K562 (cell line): ENCODE data around the gene BTBD1. TPM values are rescaled to one million over a fixed set of nuclear protein-coding genes. Genes with fewer than 3 reads are reported as not detected.

Experiments used
- EP300 ChIP-seq: IDR thresholded peaks from 2 replicates; pipeline ENCODE4 v1.6.1; 2012; ENCODE audit warnings: low read length, improper control_type of control experiment
- FOS ChIP-seq: IDR thresholded peaks from 3 replicates; pipeline ENCODE4 v1.6.1; 2011; ENCODE audit not compliant: insufficient read length; ENCODE audit errors: extremely low read depth
- HDAC1 ChIP-seq, 2 experiments: fragments of 450-650 bp; IDR thresholded peaks; 2 replicates each; pipeline ENCODE4 v1.6.1; 2016 to 2017; ENCODE audit warnings: inconsistent platforms in 1 of 2, mild to moderate bottlenecking in 1 of 2, moderate library complexity in 1 of 2
- HMGN3 ChIP-seq: IDR thresholded peaks from 2 replicates; pipeline ENCODE4 v1.6.1; 2011; ENCODE audit warnings: borderline replicate concordance, low read depth, mild to moderate bottlenecking, mixed read lengths, low read length; ENCODE audit not compliant: insufficient read length; ENCODE audit errors: extremely low read depth
- RB1 ChIP-seq: fragments of 450-650 bp; IDR thresholded peaks from 2 replicates; pipeline ENCODE4 v1.6.1; 2017; ENCODE audit warnings: low read depth, mild to moderate bottlenecking
- SIN3B ChIP-seq: fragments of 450-650 bp; IDR thresholded peaks from 2 replicates; pipeline ENCODE4 v1.6.1; 2017; ENCODE audit warnings: low read depth, mild to moderate bottlenecking, moderate library complexity
- ZKSCAN1 ChIP-seq: fragments of 150-350 bp; IDR thresholded peaks from 2 replicates; pipeline ENCODE4 v1.6.1; 2016; ENCODE audit warnings: low read depth, low read length
- polyA plus RNA-seq, 8 experiments: library from polyadenylated mRNA; depleted of rRNA in 4 of 8; stranded (reverse) in 5 of 8; unstranded in 3 of 8; fragments of >200 nt; fragmentation: Nextera tagmentation in 2 of 8; fragmentation: Illumina TruSeq in 1 of 8; extraction: Ambion mirVana in 2 of 8; extraction: Trizol in 1 of 8; gene quantifications; 2 replicates each; pipeline versions ENCODE4 v1.2.1 to v1.2.3, GENCODE V29; 2011 to 2014; ENCODE audit warnings: inconsistent platforms in 1 of 8, missing spikeins in 1 of 8
- total RNA-seq, 7 experiments: library from RNA; depleted of rRNA in 6 of 7; stranded (reverse); fragments of >200 nt in 6 of 7; fragmentation: Illumina TruSeq in 2 of 7; extraction: Trizol in 2 of 7; gene quantifications; 2 replicates each; pipeline versions ENCODE4 v1.2.1 to v1.2.3, GENCODE V29; 2011 to 2021; ENCODE audit warnings: low replicate concordance in 1 of 7
- TF ChIP-seq, protein P1 (sequence below): fragments of 450-650 bp; IDR thresholded peaks from 2 replicates; pipeline ENCODE4 v1.6.1; 2016; ENCODE audit warnings: mild to moderate bottlenecking, moderate library complexity
- TF ChIP-seq, protein P2 (sequence below), 2 experiments: fragments of 150-350 bp in 1 of 2; IDR thresholded peaks; 2 replicates each; pipeline ENCODE4 v1.6.1; 2012 to 2016; ENCODE audit warnings: low read depth in 2 of 2, low read length in 2 of 2, mild to moderate bottlenecking in 1 of 2, moderate library complexity in 1 of 2
- TF ChIP-seq, protein P3 (sequence below): sonication (generic); IDR thresholded peaks from 2 replicates; pipeline ENCODE4 v1.6.1; 2016

BTBD1 gene
- total and polyA plus RNA-seq, 9 of the 15 experiments (the other 6 are each of a cell fraction or from before 2014, with no cell fraction given) = 19.4 to 106 (median 90.4) TPM

DNA sequence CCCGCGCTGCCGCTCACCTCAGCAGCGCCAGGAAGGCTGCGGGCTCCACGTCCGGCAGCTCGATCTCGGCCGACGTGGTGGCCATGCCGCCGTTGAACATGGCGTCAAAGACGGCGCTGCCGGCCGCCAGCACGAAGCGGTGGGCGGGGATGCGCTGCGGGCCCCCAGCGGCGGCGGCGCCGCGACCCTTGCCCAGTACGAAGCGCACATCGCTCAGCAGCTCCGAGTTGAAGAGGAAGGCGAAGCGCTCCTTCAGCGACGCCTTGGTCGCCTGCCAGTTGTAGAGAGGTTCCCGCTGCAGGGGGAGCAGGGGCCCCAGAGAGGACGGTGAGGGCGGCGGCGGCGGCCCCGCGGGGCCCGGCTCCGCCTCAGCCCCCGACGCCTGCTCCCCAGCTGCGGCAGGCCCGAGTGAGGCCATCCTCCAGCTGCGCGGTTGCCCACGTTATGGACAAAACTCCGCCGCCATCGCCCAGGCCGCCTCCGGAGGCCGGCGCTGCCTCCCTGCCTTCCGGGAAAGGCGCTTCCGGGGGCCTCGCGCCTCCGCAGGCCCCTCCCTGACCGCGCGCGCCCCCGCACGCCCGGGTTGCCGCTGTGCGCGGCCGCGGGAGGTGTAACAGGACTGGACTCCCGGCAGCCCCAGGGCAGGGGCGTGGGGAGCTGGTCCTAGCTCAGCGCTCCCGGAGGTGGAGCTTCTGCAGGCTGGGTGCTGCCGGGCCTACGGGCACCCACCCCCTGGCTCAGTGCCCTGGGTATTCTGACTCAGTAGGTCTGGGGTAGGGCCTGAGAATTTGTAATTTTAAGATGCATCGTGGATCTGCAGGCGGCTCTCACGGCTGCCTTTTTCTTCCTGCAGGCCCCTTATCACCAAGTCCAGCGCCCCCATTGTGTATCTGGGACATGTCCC lies at the start of gene BTBD1 (continued):
- TF ChIP-seq, protein P1, sequence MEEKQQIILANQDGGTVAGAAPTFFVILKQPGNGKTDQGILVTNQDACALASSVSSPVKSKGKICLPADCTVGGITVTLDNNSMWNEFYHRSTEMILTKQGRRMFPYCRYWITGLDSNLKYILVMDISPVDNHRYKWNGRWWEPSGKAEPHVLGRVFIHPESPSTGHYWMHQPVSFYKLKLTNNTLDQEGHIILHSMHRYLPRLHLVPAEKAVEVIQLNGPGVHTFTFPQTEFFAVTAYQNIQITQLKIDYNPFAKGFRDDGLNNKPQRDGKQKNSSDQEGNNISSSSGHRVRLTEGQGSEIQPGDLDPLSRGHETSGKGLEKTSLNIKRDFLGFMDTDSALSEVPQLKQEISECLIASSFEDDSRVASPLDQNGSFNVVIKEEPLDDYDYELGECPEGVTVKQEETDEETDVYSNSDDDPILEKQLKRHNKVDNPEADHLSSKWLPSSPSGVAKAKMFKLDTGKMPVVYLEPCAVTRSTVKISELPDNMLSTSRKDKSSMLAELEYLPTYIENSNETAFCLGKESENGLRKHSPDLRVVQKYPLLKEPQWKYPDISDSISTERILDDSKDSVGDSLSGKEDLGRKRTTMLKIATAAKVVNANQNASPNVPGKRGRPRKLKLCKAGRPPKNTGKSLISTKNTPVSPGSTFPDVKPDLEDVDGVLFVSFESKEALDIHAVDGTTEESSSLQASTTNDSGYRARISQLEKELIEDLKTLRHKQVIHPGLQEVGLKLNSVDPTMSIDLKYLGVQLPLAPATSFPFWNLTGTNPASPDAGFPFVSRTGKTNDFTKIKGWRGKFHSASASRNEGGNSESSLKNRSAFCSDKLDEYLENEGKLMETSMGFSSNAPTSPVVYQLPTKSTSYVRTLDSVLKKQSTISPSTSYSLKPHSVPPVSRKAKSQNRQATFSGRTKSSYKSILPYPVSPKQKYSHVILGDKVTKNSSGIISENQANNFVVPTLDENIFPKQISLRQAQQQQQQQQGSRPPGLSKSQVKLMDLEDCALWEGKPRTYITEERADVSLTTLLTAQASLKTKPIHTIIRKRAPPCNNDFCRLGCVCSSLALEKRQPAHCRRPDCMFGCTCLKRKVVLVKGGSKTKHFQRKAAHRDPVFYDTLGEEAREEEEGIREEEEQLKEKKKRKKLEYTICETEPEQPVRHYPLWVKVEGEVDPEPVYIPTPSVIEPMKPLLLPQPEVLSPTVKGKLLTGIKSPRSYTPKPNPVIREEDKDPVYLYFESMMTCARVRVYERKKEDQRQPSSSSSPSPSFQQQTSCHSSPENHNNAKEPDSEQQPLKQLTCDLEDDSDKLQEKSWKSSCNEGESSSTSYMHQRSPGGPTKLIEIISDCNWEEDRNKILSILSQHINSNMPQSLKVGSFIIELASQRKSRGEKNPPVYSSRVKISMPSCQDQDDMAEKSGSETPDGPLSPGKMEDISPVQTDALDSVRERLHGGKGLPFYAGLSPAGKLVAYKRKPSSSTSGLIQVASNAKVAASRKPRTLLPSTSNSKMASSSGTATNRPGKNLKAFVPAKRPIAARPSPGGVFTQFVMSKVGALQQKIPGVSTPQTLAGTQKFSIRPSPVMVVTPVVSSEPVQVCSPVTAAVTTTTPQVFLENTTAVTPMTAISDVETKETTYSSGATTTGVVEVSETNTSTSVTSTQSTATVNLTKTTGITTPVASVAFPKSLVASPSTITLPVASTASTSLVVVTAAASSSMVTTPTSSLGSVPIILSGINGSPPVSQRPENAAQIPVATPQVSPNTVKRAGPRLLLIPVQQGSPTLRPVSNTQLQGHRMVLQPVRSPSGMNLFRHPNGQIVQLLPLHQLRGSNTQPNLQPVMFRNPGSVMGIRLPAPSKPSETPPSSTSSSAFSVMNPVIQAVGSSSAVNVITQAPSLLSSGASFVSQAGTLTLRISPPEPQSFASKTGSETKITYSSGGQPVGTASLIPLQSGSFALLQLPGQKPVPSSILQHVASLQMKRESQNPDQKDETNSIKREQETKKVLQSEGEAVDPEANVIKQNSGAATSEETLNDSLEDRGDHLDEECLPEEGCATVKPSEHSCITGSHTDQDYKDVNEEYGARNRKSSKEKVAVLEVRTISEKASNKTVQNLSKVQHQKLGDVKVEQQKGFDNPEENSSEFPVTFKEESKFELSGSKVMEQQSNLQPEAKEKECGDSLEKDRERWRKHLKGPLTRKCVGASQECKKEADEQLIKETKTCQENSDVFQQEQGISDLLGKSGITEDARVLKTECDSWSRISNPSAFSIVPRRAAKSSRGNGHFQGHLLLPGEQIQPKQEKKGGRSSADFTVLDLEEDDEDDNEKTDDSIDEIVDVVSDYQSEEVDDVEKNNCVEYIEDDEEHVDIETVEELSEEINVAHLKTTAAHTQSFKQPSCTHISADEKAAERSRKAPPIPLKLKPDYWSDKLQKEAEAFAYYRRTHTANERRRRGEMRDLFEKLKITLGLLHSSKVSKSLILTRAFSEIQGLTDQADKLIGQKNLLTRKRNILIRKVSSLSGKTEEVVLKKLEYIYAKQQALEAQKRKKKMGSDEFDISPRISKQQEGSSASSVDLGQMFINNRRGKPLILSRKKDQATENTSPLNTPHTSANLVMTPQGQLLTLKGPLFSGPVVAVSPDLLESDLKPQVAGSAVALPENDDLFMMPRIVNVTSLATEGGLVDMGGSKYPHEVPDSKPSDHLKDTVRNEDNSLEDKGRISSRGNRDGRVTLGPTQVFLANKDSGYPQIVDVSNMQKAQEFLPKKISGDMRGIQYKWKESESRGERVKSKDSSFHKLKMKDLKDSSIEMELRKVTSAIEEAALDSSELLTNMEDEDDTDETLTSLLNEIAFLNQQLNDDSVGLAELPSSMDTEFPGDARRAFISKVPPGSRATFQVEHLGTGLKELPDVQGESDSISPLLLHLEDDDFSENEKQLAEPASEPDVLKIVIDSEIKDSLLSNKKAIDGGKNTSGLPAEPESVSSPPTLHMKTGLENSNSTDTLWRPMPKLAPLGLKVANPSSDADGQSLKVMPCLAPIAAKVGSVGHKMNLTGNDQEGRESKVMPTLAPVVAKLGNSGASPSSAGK = peak; percentile 35; the same call in 1 of the 2 replicates
- no peak for TF ChIP-seq EP300
- peak; percentile 39; the same call in 1 of the 2 replicates for TF ChIP-seq SIN3B
- no peak for TF ChIP-seq FOS
- TF ChIP-seq HMGN3 = peak; percentile 90
- TF ChIP-seq, protein P2, sequence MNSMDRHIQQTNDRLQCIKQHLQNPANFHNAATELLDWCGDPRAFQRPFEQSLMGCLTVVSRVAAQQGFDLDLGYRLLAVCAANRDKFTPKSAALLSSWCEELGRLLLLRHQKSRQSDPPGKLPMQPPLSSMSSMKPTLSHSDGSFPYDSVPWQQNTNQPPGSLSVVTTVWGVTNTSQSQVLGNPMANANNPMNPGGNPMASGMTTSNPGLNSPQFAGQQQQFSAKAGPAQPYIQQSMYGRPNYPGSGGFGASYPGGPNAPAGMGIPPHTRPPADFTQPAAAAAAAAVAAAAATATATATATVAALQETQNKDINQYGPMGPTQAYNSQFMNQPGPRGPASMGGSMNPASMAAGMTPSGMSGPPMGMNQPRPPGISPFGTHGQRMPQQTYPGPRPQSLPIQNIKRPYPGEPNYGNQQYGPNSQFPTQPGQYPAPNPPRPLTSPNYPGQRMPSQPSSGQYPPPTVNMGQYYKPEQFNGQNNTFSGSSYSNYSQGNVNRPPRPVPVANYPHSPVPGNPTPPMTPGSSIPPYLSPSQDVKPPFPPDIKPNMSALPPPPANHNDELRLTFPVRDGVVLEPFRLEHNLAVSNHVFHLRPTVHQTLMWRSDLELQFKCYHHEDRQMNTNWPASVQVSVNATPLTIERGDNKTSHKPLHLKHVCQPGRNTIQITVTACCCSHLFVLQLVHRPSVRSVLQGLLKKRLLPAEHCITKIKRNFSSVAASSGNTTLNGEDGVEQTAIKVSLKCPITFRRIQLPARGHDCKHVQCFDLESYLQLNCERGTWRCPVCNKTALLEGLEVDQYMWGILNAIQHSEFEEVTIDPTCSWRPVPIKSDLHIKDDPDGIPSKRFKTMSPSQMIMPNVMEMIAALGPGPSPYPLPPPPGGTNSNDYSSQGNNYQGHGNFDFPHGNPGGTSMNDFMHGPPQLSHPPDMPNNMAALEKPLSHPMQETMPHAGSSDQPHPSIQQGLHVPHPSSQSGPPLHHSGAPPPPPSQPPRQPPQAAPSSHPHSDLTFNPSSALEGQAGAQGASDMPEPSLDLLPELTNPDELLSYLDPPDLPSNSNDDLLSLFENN (IDR thresholded peaks at IDR 0.05; ENCODE audit: low read depth in 2 of 2, low read length in 2 of 2) = 0 out of 4 replicates have a peak, but pooled peaks of 1 of the 2 experiments have one; percentile 52
- peak; percentile 91 for TF ChIP-seq RB1
- no peak for TF ChIP-seq ZKSCAN1
- no peak for TF ChIP-seq HDAC1 (IDR thresholded peaks at IDR 0.05)
- TF ChIP-seq, protein P3, sequence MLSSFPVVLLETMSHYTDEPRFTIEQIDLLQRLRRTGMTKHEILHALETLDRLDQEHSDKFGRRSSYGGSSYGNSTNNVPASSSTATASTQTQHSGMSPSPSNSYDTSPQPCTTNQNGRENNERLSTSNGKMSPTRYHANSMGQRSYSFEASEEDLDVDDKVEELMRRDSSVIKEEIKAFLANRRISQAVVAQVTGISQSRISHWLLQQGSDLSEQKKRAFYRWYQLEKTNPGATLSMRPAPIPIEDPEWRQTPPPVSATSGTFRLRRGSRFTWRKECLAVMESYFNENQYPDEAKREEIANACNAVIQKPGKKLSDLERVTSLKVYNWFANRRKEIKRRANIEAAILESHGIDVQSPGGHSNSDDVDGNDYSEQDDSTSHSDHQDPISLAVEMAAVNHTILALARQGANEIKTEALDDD = no peak
